Right lobe of liver (tissue), 6 donors: ENCODE data around the gene NAXD. TPM values are rescaled to one million over a fixed set of nuclear protein-coding genes. Genes with fewer than 3 reads are reported as not detected.
"Not testable (repeated sequence)": the region's sequence is repeated elsewhere in the genome, so short reads cannot be mapped to it uniquely, and the experiment has no call there.

Experiments
- ATAC-seq, 4 donors: fragments of 200-7000 bp; cut with Tn5 transposase; one replicate each; pipeline ENCODE4 v1.9.1; 2020; ENCODE audit warnings: mild to moderate bottlenecking in 4 of 4, moderate library complexity in 4 of 4
- DNase-seq, 3 donors: peaks; one replicate each; pipeline ENCODE4 v3.0.0-alpha.2; 2020
- H3K27ac ChIP-seq, 3 donors: fragments of 200-600 bp; one replicate each; pipeline ENCODE4 v1.8.0; 2022
- H3K27me3 ChIP-seq, 2 donors: fragments of 200-600 bp; one replicate each; pipeline ENCODE4 v1.8.0; 2022
- H3K36me3 ChIP-seq, 4 donors: fragments of 200-600 bp; sonication (generic) in 1 of 4; one replicate each; pipeline versions ENCODE4 v1.5.1 to v1.8.0; 2017 to 2022; ENCODE audit warnings: control low read depth in 1 of 4
- H3K4me1 ChIP-seq, 4 donors: fragments of 200-600 bp; sonication (generic) in 1 of 4; one replicate each; pipeline versions ENCODE4 v1.5.1 to v1.8.0; 2017 to 2022; ENCODE audit warnings: control low read depth in 1 of 4
- H3K4me3 ChIP-seq, 3 donors: fragments of 200-600 bp; one replicate each; pipeline ENCODE4 v1.8.0; 2022
- H3K9me3 ChIP-seq, 4 donors: fragments of 200-600 bp; sonication (generic) in 1 of 4; one replicate each; pipeline versions ENCODE4 v1.5.1 to v1.8.0; 2017 to 2022; ENCODE audit warnings: control low read depth in 1 of 4
- CTCF ChIP-seq, 4 donors: fragments of 200-600 bp in 3 of 4; fragments of 450-650 bp in 1 of 4; IDR thresholded peaks; one replicate each; pipeline versions ENCODE4 v1.5.1 to v1.8.0; 2016 to 2022; ENCODE audit warnings: antibody characterized with exemption in 4 of 4, mild to moderate bottlenecking in 2 of 4
- POLR2A ChIP-seq: fragments of 450-650 bp; IDR thresholded peaks from one replicate; pipeline ENCODE4 v1.6.1; 2017; ENCODE audit warnings: antibody characterized with exemption, mild to moderate bottlenecking
- WGBS: methylation state at CpG from one replicate; pipeline ENCODE4 v1.1.6; 2018; ENCODE audit warnings: low coverage, low lambda C conversion rate; ENCODE audit not compliant: insufficient coverage; ENCODE audit errors: missing lambda C conversion rate; 5-methylcytosine and 5-hydroxymethylcytosine counted together
- intact Hi-C, 2 donors: fragments of 100-400 bp; cut with DNase I; formaldehyde crosslinking; loops; one replicate each; pipeline versions ENCODE4 v1.11.2 to v1.14.1; 2022
- total RNA-seq, 6 experiments: library from RNA; depleted of rRNA in 2 of 6; stranded (reverse); fragments of >200 nt in 2 of 6; fragmentation: NEBNext Ultra II Directional in 3 of 6; extraction: Animal tissue kit (Norgen Biotek cat#: 25700) in 3 of 6; gene quantifications; one replicate each; pipeline versions ENCODE4 v1.1.0 to v1.2.4, GENCODE V29; 2016 to 2023
- donor health status: DM: no; HTN: yes; CAD: no.
- donor health status: DM: no; HTN: no; CAD: no.
- donor health status: DM: no; HTN: no; CAD: no.
- donor health status: DM: no; HTN: yes; CAD: no.
- donor health status: DM: no; HTN: yes; CAD: no.

NAXD gene
- total RNA-seq, 6 experiments from 2014 or later, result 24.2 to 41.9 (median 29.9) TPM

- Histone ChIP-seq H3K4me1 (no peaks in the 10 kb centered on the region), H3K9me3 (no peaks in the 10 kb centered on the region), H3K27ac (no peak overlapping the region), H3K4me3 (no peak overlapping the region), H3K27me3 (no peaks in the 10 kb centered on the region), H3K36me3 (peaks cover 0 to 51% (median 13%) of the 10 kb centered on the region in 4 donors)
- no peak for ATAC-seq
- TF ChIP-seq POLR2A, result no peak
- DNase-seq, result no peak
- intact Hi-C loops, result no loop called here
- 70% methylated on average over 7 of the region's 7 CpGs for WGBS
Measured at GRCh38 chr13:110629735-110630134, 14.4 kb downstream of the NAXD start.

- DNase-seq (no peak), ATAC-seq (no peak)
- no peak for TF ChIP-seq POLR2A
- TF ChIP-seq CTCF (IDR thresholded peaks at IDR 0.05), result no peak
- H3K27ac ChIP-seq, result no peak overlapping the region
- H3K4me1 ChIP-seq, result no peaks in the 10 kb centered on the region
- no peaks in the 10 kb centered on the region for H3K9me3 ChIP-seq
- H3K27me3 ChIP-seq, result no peaks in the 10 kb centered on the region
- H3K36me3 ChIP-seq, result peaks cover 0 to 51% (median 19%) of the 10 kb centered on the region in 4 donors
- WGBS, result 79% methylated on average over 10 of the region's 10 CpGs
- intact Hi-C loops, result no loop called here
- H3K4me3 ChIP-seq, result no peak overlapping the region
Measured at GRCh38 chr13:110630566-110631119, 15.3 kb downstream of the NAXD start.

GRCh38 chr13:110632255-110632654, 16.9 kb downstream of the NAXD start:
- H3K27me3 ChIP-seq, H3K4me3 ChIP-seq, H3K27ac ChIP-seq, ATAC-seq, H3K4me1 ChIP-seq, intact Hi-C loops, DNase-seq, H3K9me3 ChIP-seq: not testable (repeated sequence)
- 80% methylated on average over 10 of the region's 15 CpGs for WGBS
- peaks cover 8 to 63% (median 29%) of the 10 kb centered on the region in 4 donors for H3K36me3 ChIP-seq

GRCh38 chr13:110633776-110634175, 18.4 kb downstream of the NAXD start:
- intact Hi-C loops, result no loop called here
- Histone ChIP-seq H3K27ac (no peak overlapping the region), H3K9me3 (no peaks in the 10 kb centered on the region), H3K4me3 (no peak overlapping the region), H3K27me3 (no peaks in the 10 kb centered on the region), H3K36me3 (peaks cover 10 to 64% (median 25%) of the 10 kb centered on the region in 4 donors), H3K4me1 (no peaks in the 10 kb centered on the region)
- ATAC-seq, result no peak
- TF ChIP-seq CTCF (IDR thresholded peaks at IDR 0.05) (no peak), POLR2A (no peak)
- DNase-seq, result no peak
- 69% methylated on average over 8 of the region's 8 CpGs for WGBS

GRCh38 chr13:110634558-110634957, 19.2 kb downstream of the NAXD start:
- H3K36me3 ChIP-seq, result peaks cover 10 to 66% (median 24%) of the 10 kb centered on the region in 4 donors
- TF ChIP-seq CTCF (IDR thresholded peaks at IDR 0.05) (no peak), POLR2A (no peak)

More at GRCh38 chr13:110634558-110634957, 19.2 kb downstream of the NAXD start:
- Histone ChIP-seq H3K27ac (no peak overlapping the region), H3K4me3 (no peak overlapping the region), H3K4me1 (no peaks in the 10 kb centered on the region), H3K27me3 (no peaks in the 10 kb centered on the region), H3K9me3 (no peaks in the 10 kb centered on the region)
- peak in 2 of 4 donors; percentile 7 to 18 for ATAC-seq
- no peak for DNase-seq
- intact Hi-C loops, result no loop called here
- WGBS, result no CpG with 5 or more reads among the region's 19 CpGs
